ENCODE data around the gene ZNF407. TPM values are rescaled to one million over a fixed set of nuclear protein-coding genes. Genes with fewer than 3 reads are reported as not detected.

ZNF407 gene
- total RNA-seq, 1 donor from 2014 or later, result 18.3 TPM

- H3K9me3 Mint-ChIP-seq, result no peaks in the 10 kb centered on the region
These were observed 445.8 kb downstream of the ZNF407 start for GRCh38 chr18:75043478-75043877.

GRCh38 chr18:75044296-75044695 lies 446.6 kb downstream of the ZNF407 start:
- no peak for DNase-seq (ENCODE audit: low spot score)
- Mint-ChIP-seq H3K27me3 (ENCODE audit: low read depth) (no peaks in the 10 kb centered on the region), H3K9me3 (no peaks in the 10 kb centered on the region), H3K27ac (no peak overlapping the region), H3K4me3 (ENCODE audit: low read depth) (no peak overlapping the region), H3K4me1 (ENCODE audit: low read depth) (no peaks in the 10 kb centered on the region), H3K36me3 (ENCODE audit: low read depth) (no peaks in the 10 kb centered on the region)
- intact Hi-C loops (cut with micrococcal nuclease), result no loop called here

More at GRCh38 chr18:75043478-75043877, 445.8 kb downstream of the ZNF407 start:
- no peak overlapping the region for H3K27ac Mint-ChIP-seq
- H3K4me1 Mint-ChIP-seq (ENCODE audit: low read depth), result no peaks in the 10 kb centered on the region
- DNase-seq (ENCODE audit: low spot score), result no peak
- no peak overlapping the region for H3K4me3 Mint-ChIP-seq (ENCODE audit: low read depth)
- intact Hi-C loops (cut with micrococcal nuclease), result no loop called here
- no peaks in the 10 kb centered on the region for H3K27me3 Mint-ChIP-seq (ENCODE audit: low read depth)
- no peaks in the 10 kb centered on the region for H3K36me3 Mint-ChIP-seq (ENCODE audit: low read depth)

- no peaks in the 10 kb centered on the region for H3K36me3 Mint-ChIP-seq (ENCODE audit: low read depth)
- intact Hi-C loops (cut with micrococcal nuclease), result no loop called here
- H3K4me3 Mint-ChIP-seq (ENCODE audit: low read depth), result no peak overlapping the region
- no peak for DNase-seq (ENCODE audit: low spot score)
- H3K4me1 Mint-ChIP-seq (ENCODE audit: low read depth), result no peaks in the 10 kb centered on the region
- no peaks in the 10 kb centered on the region for H3K9me3 Mint-ChIP-seq
- H3K27me3 Mint-ChIP-seq (ENCODE audit: low read depth), result no peaks in the 10 kb centered on the region
- no peak overlapping the region for H3K27ac Mint-ChIP-seq
These were observed 447.1 kb downstream of the ZNF407 start for GRCh38 chr18:75044791-75045190.

DNA sequence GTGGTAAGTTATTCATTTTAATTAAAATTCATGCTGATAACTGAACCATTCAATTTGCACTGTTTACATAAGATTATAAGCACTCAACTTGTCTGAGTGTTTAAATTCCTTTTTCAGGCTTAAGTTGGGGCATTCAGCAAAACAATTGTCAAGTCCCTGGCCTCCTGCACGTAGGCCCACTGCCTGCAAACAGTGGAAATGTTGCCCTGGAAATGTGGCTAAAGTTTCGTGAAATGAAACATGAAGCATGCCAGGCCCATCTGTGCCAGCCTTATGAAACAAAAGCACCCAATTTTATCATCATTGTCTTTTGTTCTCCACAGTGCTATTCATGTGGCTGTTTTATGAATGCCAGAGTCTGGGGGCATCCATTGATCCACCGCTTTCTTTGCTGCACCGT lies 447.6 kb downstream of the ZNF407 start:
- Mint-ChIP-seq H3K4me3 (ENCODE audit: low read depth) (no peak overlapping the region), H3K36me3 (ENCODE audit: low read depth) (no peaks in the 10 kb centered on the region), H3K27me3 (ENCODE audit: low read depth) (no peaks in the 10 kb centered on the region), H3K27ac (no peak overlapping the region), H3K9me3 (no peaks in the 10 kb centered on the region), H3K4me1 (ENCODE audit: low read depth) (no peaks in the 10 kb centered on the region)
- intact Hi-C loops (cut with micrococcal nuclease), result no loop called here
- no peak for DNase-seq (ENCODE audit: low spot score)

DNA sequence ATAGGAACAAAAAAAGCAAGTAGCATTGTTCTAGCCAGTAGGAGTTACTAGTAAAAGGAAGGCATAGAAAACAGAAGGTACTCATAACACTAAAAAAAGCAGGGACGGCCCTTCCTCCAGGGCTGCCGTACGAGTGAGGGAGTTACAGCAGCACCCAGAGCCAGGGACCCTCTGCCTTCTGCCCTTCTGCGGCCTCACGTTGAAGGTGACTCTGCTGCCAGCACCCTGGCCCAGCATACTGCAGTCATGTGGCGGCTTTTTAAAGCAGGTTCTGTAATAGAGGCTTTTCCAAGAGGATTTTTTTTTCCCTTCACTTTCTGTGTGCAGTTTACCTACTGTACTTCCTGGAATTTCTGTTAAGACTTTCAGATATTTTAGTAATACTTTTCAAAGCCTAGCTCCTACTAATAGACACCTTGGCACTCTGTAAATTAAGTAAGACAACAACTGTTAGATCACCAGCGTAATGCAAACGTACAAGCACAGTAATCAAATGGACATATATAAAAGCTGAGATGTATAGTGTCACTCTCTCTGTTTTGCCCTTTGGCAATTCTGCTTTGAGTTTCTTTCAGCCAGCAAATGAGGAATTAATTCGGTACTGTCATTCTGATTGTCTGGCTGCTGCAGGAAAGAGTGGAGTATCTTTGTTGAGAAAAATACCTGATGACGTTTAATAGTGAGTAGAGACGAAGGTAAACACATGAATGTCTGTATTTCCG lies 449.7 kb downstream of the ZNF407 start:
- Mint-ChIP-seq H3K27me3 (ENCODE audit: low read depth) (no peaks in the 10 kb centered on the region), H3K36me3 (ENCODE audit: low read depth) (no peaks in the 10 kb centered on the region), H3K4me3 (ENCODE audit: low read depth) (no peak overlapping the region), H3K4me1 (ENCODE audit: low read depth) (no peaks in the 10 kb centered on the region), H3K27ac (no peak overlapping the region), H3K9me3 (no peaks in the 10 kb centered on the region)
- DNase-seq (ENCODE audit: low spot score), result no peak
- intact Hi-C loops (cut with micrococcal nuclease), result no loop called here

DNA sequence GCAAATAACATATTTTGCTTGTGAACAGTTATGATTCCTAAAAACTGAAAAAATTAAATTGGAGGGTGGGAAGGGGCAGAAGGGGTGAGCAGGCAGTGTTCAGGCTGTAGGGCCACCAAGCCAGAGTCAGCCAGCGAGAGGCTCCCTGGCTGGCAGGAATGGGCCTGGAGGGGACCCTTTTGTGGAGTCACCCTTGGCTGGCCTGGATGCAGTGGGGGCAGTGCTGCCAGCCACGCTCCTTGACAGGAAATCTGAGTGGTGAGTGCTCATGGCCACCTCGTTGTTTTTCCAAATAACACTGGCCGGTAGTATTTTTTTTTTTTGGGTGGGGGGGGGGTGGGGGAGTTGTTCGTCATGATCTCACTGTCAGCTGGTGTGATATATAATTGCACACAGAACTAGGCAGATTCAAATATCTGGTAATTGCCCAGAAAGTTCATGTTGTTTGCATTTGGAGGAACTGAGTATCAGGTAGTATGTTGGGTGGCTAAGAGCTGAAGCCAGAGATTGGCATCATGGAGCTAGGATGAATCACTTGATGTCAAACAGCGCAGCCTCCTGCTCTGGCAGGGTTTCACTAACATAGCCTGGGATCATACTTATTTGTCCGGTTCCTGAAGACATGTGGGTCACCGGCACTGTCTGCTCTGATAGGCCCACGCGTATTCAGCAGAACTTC lies 451.2 kb downstream of the ZNF407 start:
- no peak overlapping the region for H3K27ac Mint-ChIP-seq
- intact Hi-C loops (cut with micrococcal nuclease), result no loop called here
- H3K36me3 Mint-ChIP-seq (ENCODE audit: low read depth), result no peaks in the 10 kb centered on the region
- H3K4me1 Mint-ChIP-seq (ENCODE audit: low read depth), result peaks cover 2% of the 10 kb centered on the region
- no peak for DNase-seq (ENCODE audit: low spot score)
- H3K4me3 Mint-ChIP-seq (ENCODE audit: low read depth), result no peak overlapping the region
- H3K9me3 Mint-ChIP-seq, result no peaks in the 10 kb centered on the region
- H3K27me3 Mint-ChIP-seq (ENCODE audit: low read depth), result no peaks in the 10 kb centered on the region

DNA sequence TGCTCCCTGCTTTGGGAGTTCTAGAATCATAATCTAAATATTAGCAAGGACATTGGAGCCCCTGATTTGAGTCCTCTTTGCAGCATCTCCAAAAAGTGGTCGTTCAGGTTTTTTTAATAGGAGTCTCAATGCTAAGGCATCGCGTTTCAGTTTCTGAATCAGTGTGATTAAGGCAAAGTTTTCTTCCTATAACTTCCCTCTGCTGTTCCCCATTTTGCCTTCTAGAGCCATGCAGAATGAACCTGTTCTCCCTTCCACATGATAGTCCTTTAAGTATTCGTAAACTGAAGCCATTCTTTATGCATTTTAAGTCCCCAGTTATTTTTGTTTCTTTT lies 451.8 kb downstream of the ZNF407 start:
- Mint-ChIP-seq H3K36me3 (ENCODE audit: low read depth) (no peaks in the 10 kb centered on the region), H3K27me3 (ENCODE audit: low read depth) (no peaks in the 10 kb centered on the region), H3K27ac (no peak overlapping the region), H3K4me1 (ENCODE audit: low read depth) (peaks cover 2% of the 10 kb centered on the region), H3K9me3 (no peaks in the 10 kb centered on the region), H3K4me3 (ENCODE audit: low read depth) (no peak overlapping the region)
- no peak for DNase-seq (ENCODE audit: low spot score)
- intact Hi-C loops (cut with micrococcal nuclease), result no loop called here

DNA sequence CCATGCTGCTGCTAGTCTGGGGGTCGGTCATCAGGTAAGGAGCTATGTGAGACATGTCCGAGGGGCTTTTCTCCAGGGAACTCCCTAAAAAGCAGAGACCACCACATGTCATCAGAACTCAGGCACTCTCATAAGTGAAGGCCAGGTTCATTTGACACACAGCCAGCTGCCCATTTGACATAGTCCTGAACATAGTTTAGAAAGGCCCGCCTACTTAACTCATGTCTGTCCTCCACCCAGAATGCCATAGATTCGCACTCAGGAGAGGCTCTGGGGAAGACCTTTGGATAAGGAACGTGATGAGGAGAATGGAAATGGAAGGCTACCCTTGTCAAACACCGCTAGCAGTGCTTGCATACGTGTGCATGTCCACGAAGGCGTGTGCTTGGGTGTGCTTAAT lies 454.1 kb downstream of the ZNF407 start:
- H3K9me3 Mint-ChIP-seq, result no peaks in the 10 kb centered on the region
- H3K27ac Mint-ChIP-seq, result no peak overlapping the region
- DNase-seq (ENCODE audit: low spot score), result no peak
- H3K36me3 Mint-ChIP-seq (ENCODE audit: low read depth), result no peaks in the 10 kb centered on the region
- no peak overlapping the region for H3K4me3 Mint-ChIP-seq (ENCODE audit: low read depth)
- no peaks in the 10 kb centered on the region for H3K27me3 Mint-ChIP-seq (ENCODE audit: low read depth)
- peaks cover 2% of the 10 kb centered on the region for H3K4me1 Mint-ChIP-seq (ENCODE audit: low read depth)
- intact Hi-C loops (cut with micrococcal nuclease), result no loop called here

DNA sequence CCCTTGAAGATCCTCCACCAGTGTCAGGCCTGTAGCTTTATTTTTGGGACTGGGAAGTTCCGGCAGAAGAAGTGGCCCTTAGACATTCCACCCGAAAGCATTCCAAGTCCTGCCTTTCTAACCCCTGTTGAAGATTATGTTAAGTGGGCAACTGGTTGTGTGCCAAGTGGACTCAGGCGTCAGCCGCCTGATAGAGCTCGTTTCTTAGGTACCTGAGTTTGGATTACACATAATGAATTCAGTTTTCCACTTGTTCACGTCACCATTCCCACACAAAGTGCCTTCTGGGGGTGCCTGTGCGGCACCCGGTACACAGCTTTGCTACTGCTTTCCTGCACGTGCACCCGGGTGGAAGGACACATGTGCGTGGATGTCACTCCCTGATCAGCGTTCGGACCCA lies 454.8 kb downstream of the ZNF407 start:
- no peaks in the 10 kb centered on the region for H3K27me3 Mint-ChIP-seq (ENCODE audit: low read depth)
- no peak overlapping the region for H3K27ac Mint-ChIP-seq
- intact Hi-C loops (cut with micrococcal nuclease), result no loop called here

GRCh38 chr18:75053028-75053629 lies 455.5 kb downstream of the ZNF407 start:
- no peak for DNase-seq (ENCODE audit: low spot score)
- H3K4me1 Mint-ChIP-seq (ENCODE audit: low read depth), result peaks cover 2% of the 10 kb centered on the region
- H3K4me3 Mint-ChIP-seq (ENCODE audit: low read depth), result no peak overlapping the region
- no peaks in the 10 kb centered on the region for H3K9me3 Mint-ChIP-seq
- no peak overlapping the region for H3K27ac Mint-ChIP-seq
- no peaks in the 10 kb centered on the region for H3K36me3 Mint-ChIP-seq (ENCODE audit: low read depth)
- intact Hi-C loops (cut with micrococcal nuclease), result no loop called here
- no peaks in the 10 kb centered on the region for H3K27me3 Mint-ChIP-seq (ENCODE audit: low read depth)

More for the DNA sequence above, 454.8 kb downstream of the ZNF407 start:
- no peak for DNase-seq (ENCODE audit: low spot score)
- Mint-ChIP-seq H3K9me3 (no peaks in the 10 kb centered on the region), H3K4me3 (ENCODE audit: low read depth) (no peak overlapping the region), H3K4me1 (ENCODE audit: low read depth) (peaks cover 2% of the 10 kb centered on the region), H3K36me3 (ENCODE audit: low read depth) (no peaks in the 10 kb centered on the region)

DNA sequence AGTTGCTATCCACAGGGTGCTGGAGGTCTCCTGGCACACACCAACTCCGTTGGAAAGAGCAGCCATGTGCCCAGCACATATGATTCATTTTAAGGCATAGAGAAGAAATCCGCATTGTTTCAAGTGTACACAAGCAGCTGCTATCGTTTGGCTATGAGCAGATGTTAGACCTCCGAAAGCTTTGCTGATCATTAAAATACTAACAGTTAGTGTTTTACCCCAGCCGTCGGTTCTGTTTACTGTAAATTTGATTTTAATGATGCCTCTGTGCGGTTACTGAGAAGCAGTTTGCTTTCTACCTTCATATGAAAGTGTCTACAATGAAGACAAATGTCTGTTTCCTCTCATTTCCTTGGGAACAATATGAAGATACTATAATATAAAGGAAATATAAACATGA lies 456.4 kb downstream of the ZNF407 start:
- no peak overlapping the region for H3K27ac Mint-ChIP-seq
- no peak for DNase-seq (ENCODE audit: low spot score)
- H3K27me3 Mint-ChIP-seq (ENCODE audit: low read depth), result no peaks in the 10 kb centered on the region
- H3K4me3 Mint-ChIP-seq (ENCODE audit: low read depth), result no peak overlapping the region
- no peaks in the 10 kb centered on the region for H3K9me3 Mint-ChIP-seq
- peaks cover 2% of the 10 kb centered on the region for H3K4me1 Mint-ChIP-seq (ENCODE audit: low read depth)
- intact Hi-C loops (cut with micrococcal nuclease), result no loop called here
- no peaks in the 10 kb centered on the region for H3K36me3 Mint-ChIP-seq (ENCODE audit: low read depth)

DNA sequence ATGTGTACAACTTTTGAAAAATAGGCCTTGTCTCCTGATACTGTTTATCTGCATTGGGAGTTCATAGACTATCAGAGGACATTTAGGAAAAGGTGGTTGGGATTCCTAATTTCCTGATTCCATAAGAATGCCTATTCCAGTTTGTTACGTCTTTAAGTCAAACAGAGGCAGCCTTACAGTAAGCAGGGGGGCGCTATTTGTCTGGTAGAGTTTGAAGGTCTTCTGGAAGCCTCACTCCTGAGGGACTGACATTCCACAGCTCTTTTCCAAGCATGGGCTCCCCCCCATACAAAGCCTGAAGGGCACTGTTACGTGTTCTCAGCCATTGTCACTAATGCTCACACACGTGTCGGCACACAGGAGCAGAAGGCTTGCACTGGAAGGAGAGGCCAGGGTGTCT lies 456.9 kb downstream of the ZNF407 start:
- Mint-ChIP-seq H3K27ac (no peak overlapping the region), H3K36me3 (ENCODE audit: low read depth) (no peaks in the 10 kb centered on the region)
- intact Hi-C loops (cut with micrococcal nuclease), result no loop called here

DNA sequence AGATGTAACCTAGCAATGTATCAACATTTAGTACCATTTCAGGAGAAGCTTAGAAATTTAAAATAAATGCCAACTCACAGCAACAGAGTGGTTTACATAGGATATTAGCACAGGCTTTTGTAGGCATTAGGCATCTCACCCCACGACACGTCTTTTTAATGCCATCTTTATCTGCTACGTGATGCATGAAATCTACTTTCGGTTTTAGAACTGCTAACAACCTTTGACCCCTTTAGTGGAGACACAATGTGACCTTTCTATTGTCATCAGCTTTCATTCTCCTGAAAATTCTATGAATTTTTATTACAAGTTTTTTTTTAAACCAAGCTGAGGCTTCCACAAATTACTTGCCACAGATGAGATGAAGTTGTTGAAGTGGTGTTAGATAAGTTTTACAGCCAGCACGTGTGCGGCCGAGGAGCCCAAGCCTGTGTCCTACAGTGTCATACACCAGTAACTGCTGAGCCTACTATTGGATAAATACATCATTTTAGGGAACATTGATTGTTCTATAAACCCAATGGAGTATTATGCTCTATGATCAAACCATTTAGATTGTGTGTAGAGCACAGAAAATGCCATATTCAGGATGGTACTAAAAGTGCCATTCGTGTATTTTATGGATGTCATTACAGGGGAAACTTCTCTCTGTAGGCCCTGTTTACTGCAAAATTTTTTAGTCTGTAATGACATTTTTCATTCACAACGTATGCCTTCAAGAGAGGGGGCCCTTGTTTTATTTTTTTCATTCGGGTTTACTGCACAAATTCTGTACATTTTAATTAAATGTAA lies 459.7 kb downstream of the ZNF407 start:
- Mint-ChIP-seq H3K27ac (no peak overlapping the region), H3K36me3 (ENCODE audit: low read depth) (no peaks in the 10 kb centered on the region), H3K4me3 (ENCODE audit: low read depth) (no peak overlapping the region), H3K27me3 (ENCODE audit: low read depth) (no peaks in the 10 kb centered on the region), H3K9me3 (no peaks in the 10 kb centered on the region), H3K4me1 (ENCODE audit: low read depth) (peaks cover 2% of the 10 kb centered on the region)
- intact Hi-C loops (cut with micrococcal nuclease), result no loop called here
- no peak for DNase-seq (ENCODE audit: low spot score)

More for the DNA sequence above, 456.9 kb downstream of the ZNF407 start:
- H3K9me3 Mint-ChIP-seq, result no peaks in the 10 kb centered on the region
- peaks cover 2% of the 10 kb centered on the region for H3K4me1 Mint-ChIP-seq (ENCODE audit: low read depth)
- no peak for DNase-seq (ENCODE audit: low spot score)
- H3K27me3 Mint-ChIP-seq (ENCODE audit: low read depth), result no peaks in the 10 kb centered on the region
- no peak overlapping the region for H3K4me3 Mint-ChIP-seq (ENCODE audit: low read depth)

Measured in activated T-helper 2 cell treated with anti-CD3 and anti-CD28 coated beads, Interferon-gamma antibody, Interleukin-2, Interleukin-4, amounts not matched to agents 10 μg/mL and 5 μg/mL and 100 μg/mL, durations not matched to agents 14 hours and 24 hours and 36 hours (primary cell).